CD4-positive, alpha-beta T cell (primary cell): Measurements from ENCODE around the gene RIMKLB. TPM values are rescaled to one million over a fixed set of nuclear protein-coding genes. Genes with fewer than 3 reads are reported as not detected.

Experiments used
- ATAC-seq: fragments of 200-7000 bp; cut with Tn5 transposase; one replicate; pipeline ENCODE4 v1.10.0; 2022; ENCODE audit warnings: mild to moderate bottlenecking; ENCODE audit not compliant: poor library complexity
- CTCF ChIA-PET: fragments of 350-600 bp; sonication (Branson Sonifier 250); formaldehyde crosslinking; loops from one replicate; lab custom pipeline; 2021; ENCODE audit warnings: antibody characterized with exemption, inconsistent platforms; lab: Charles Lee
- POLR2A ChIA-PET: fragments of 350-600 bp; sonication (Branson Sonifier 250); formaldehyde crosslinking; loops from one replicate; lab custom pipeline; 2021; ENCODE audit warnings: antibody characterized with exemption, inconsistent platforms; lab: Charles Lee
- DNase-seq, 14 experiments: peaks; one replicate each; pipeline ENCODE4 v3.0.0-alpha.2; 2013 to 2020; ENCODE audit warnings: mixed read lengths in 2 of 14
- H3K27ac ChIP-seq, 2 donors: one replicate each; pipeline versions ENCODE4 v1.5.1 to v1.7.0; 2013; ENCODE audit warnings: low read length in 2 of 2, low read depth in 1 of 2, mild to moderate bottlenecking in 1 of 2
- H3K27me3 ChIP-seq, 2 experiments: 1 replicate in 1 of 2; 2 replicates in 1 of 2; pipeline versions ENCODE4 v1.6.1 to v1.7.0; 2013; ENCODE audit warnings: low read length in 2 of 2, control low read depth in 1 of 2, mild to moderate bottlenecking in 1 of 2, moderate library complexity in 1 of 2; ENCODE audit not compliant: insufficient read depth in 2 of 2, control insufficient read depth in 1 of 2
- H3K36me3 ChIP-seq: one replicate; pipeline ENCODE4 v1.6.1; 2013; ENCODE audit warnings: low read length, control low read depth; ENCODE audit not compliant: insufficient read depth
- H3K4me1 ChIP-seq: one replicate; pipeline ENCODE4 v1.6.1; 2013; ENCODE audit warnings: low read length, control low read depth; ENCODE audit not compliant: insufficient read depth
- H3K4me3 ChIP-seq: one replicate; pipeline ENCODE4 v1.5.1; 2013; ENCODE audit warnings: mild to moderate bottlenecking, low read length, moderate library complexity
- H3K9me3 ChIP-seq, 2 experiments: 1 replicate in 1 of 2; 2 replicates in 1 of 2; pipeline versions ENCODE4 v1.6.1 to v1.7.0; 2013; ENCODE audit warnings: low read length in 2 of 2, mild to moderate bottlenecking in 2 of 2, control low read depth in 1 of 2, moderate library complexity in 1 of 2; ENCODE audit not compliant: control insufficient read depth in 1 of 2, insufficient read depth in 1 of 2
- H3K27ac Mint-ChIP-seq: one replicate; pipeline ENCODE4 v1.8.0; 2020; ENCODE audit warnings: mixed read lengths
- H3K27me3 Mint-ChIP-seq: one replicate; pipeline ENCODE4 v1.8.0; 2021; ENCODE audit warnings: mixed read lengths
- H3K36me3 Mint-ChIP-seq: one replicate; pipeline ENCODE4 v1.8.0; 2021; ENCODE audit warnings: low read depth, mixed read lengths
- H3K4me1 Mint-ChIP-seq: one replicate; pipeline ENCODE4 v1.8.0; 2021; ENCODE audit warnings: low read depth, mixed read lengths
- H3K4me3 Mint-ChIP-seq: one replicate; pipeline ENCODE4 v1.8.0; 2020; ENCODE audit warnings: mild to moderate bottlenecking, mixed read lengths
- H3K9me3 Mint-ChIP-seq: one replicate; pipeline ENCODE4 v1.8.0; 2020; ENCODE audit warnings: mixed read lengths
- intact Hi-C, 2 experiments: fragments of 100-400 bp; cut with DNase I in 1 of 2; cut with micrococcal nuclease in 1 of 2; formaldehyde crosslinking; loops; one replicate each; pipeline versions ENCODE4 v1.15.1 to v1.9.0; 2023 to 2025; cut with DNase I, micrococcal nuclease
- total RNA-seq, 174 experiments: library from RNA in 2 of 174; stranded (reverse) in 2 of 174; gene quantifications; one replicate each; pipeline ENCODE4 v1.2.3 and lab custom pipeline; 2021 to 2026
- TF ChIP-seq, protein P1 (sequence below): fragments of 200-600 bp; IDR thresholded peaks from one replicate; pipeline ENCODE4 v1.8.0; 2022; ENCODE audit warnings: antibody characterized with exemption, mild to moderate bottlenecking

The RIMKLB gene
- total RNA-seq, 2 experiments from 2014 or later, result 14.8 to 15.2 TPM

DNA sequence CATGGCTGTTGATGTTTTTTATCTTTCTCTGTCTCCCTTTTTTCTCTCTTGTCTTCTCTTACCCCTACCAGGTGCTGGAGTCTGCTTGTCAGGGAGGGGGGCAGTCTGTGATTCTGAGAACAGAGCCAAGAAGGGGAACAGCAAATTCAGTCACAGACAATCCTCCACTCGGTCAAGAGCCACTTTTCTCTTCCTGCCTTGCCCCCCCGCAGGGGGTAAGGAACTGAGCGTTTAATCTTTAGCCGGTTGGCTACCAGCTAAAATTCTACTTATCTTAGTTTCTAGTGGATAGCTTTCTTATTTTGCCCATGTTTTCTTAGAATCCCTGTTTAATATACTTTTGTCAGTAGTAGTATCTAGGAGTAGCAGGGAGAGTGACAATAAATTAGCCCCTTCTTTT lies 1.9 kb downstream of the RIMKLB start:
- POLR2A ChIA-PET, result no interaction called here
- H3K9me3 Mint-ChIP-seq, result no peaks in the 10 kb centered on the region
- CTCF ChIA-PET, result no interaction called here

DNA sequence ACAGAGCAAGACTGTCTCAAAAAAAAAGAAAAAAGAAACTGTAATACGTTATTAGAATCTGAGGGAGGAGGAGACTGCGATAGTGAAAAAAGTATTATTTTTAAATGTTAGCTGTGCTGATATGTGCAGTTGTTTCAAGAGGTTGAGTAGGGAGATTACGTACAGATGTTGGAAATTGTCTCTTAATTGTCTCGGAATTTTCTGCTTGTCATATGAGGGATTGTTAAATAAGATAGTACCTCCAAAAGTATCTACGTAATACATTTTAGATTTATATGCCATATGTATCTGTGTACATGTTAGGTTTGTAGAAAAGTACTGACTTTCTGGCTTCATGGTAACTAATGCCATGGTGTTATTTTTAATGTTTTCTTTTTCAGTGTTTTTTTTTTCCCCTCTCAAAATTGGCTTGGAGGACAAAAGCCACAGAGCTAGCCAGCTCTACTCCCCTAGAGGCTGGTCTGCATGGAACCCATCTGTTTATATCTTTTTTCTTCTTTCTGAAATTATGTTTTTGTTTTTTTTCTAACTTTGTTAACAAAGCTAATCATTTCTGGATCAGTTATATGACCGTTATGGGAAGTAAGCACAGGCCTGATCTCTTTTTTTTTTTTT lies 3.4 kb downstream of the RIMKLB start:
- TF ChIP-seq, protein P1, sequence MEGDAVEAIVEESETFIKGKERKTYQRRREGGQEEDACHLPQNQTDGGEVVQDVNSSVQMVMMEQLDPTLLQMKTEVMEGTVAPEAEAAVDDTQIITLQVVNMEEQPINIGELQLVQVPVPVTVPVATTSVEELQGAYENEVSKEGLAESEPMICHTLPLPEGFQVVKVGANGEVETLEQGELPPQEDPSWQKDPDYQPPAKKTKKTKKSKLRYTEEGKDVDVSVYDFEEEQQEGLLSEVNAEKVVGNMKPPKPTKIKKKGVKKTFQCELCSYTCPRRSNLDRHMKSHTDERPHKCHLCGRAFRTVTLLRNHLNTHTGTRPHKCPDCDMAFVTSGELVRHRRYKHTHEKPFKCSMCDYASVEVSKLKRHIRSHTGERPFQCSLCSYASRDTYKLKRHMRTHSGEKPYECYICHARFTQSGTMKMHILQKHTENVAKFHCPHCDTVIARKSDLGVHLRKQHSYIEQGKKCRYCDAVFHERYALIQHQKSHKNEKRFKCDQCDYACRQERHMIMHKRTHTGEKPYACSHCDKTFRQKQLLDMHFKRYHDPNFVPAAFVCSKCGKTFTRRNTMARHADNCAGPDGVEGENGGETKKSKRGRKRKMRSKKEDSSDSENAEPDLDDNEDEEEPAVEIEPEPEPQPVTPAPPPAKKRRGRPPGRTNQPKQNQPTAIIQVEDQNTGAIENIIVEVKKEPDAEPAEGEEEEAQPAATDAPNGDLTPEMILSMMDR, result no peak
- Histone ChIP-seq H3K27me3 (no peaks in the 10 kb centered on the region), H3K36me3 (no peaks in the 10 kb centered on the region), H3K27ac (no peak overlapping the region), H3K4me1 (peaks cover 12% of the 10 kb centered on the region), H3K9me3 (no peaks in the 10 kb centered on the region), H3K4me3 (no peak overlapping the region)
- intact Hi-C loops, result no loop called here
- ChIA-PET CTCF (no interaction called here), POLR2A (no interaction called here)
- peak overlapping the region; percentile 52 for H3K4me3 Mint-ChIP-seq
- ATAC-seq (no peak), DNase-seq (no peak)
- H3K36me3 Mint-ChIP-seq, result peaks cover 11% of the 10 kb centered on the region
- H3K4me1 Mint-ChIP-seq, result peaks cover 36% of the 10 kb centered on the region
- no peaks in the 10 kb centered on the region for H3K9me3 Mint-ChIP-seq
- no peak overlapping the region for H3K27ac Mint-ChIP-seq
- H3K27me3 Mint-ChIP-seq, result no peaks in the 10 kb centered on the region

More for the DNA sequence above, 1.9 kb downstream of the RIMKLB start:
- no peak overlapping the region for H3K4me3 ChIP-seq
- intact Hi-C loops, result loop anchor here (5.0 to 10.0 kb wide), 2 partner anchors 348 to 1495 kb away; no protein-coding TSS in a partner anchor
- no peak for DNase-seq
- Mint-ChIP-seq H3K36me3 (peaks cover 11% of the 10 kb centered on the region), H3K27me3 (no peaks in the 10 kb centered on the region), H3K4me1 (peaks cover 39% of the 10 kb centered on the region), H3K27ac (peak overlapping the region; percentile 70), H3K4me3 (peak overlapping the region; percentile 91)
- peaks cover 12% of the 10 kb centered on the region for H3K4me1 ChIP-seq
- no peaks in the 10 kb centered on the region for H3K9me3 ChIP-seq
- no peaks in the 10 kb centered on the region for H3K36me3 ChIP-seq
- H3K27ac ChIP-seq, result no peak overlapping the region
- TF ChIP-seq, protein P1, result no peak
- no peaks in the 10 kb centered on the region for H3K27me3 ChIP-seq
- ATAC-seq, result no peak

DNA sequence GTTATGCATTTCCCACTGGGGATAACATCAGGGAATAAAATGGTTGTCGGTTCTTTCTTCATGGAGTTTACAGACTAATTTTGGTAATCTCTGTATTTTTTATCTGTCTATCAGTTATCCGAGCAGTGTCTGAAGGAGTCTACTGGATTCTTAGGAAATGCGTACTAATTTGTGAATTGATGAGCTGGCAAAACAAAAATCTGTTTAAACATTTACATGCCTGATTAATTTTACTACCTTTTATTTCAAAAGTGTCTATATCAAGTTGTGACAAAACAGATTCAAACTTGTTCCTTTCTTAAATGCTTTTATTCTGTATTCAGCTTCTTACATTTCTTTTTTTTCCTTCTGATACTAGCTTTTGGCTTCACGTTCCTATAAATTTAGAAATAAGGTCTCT lies 4.4 kb downstream of the RIMKLB start:
- Histone ChIP-seq H3K36me3 (no peaks in the 10 kb centered on the region), H3K4me3 (no peak overlapping the region), H3K4me1 (peaks cover 9% of the 10 kb centered on the region), H3K9me3 (no peaks in the 10 kb centered on the region), H3K27ac (no peak overlapping the region), H3K27me3 (no peaks in the 10 kb centered on the region)
- no peak for DNase-seq
- H3K27ac Mint-ChIP-seq, result no peak overlapping the region
- no peaks in the 10 kb centered on the region for H3K9me3 Mint-ChIP-seq
- no peak overlapping the region for H3K4me3 Mint-ChIP-seq
- TF ChIP-seq, protein P1, result no peak
- no peak for ATAC-seq
- no peaks in the 10 kb centered on the region for H3K27me3 Mint-ChIP-seq
- intact Hi-C loops, result no loop called here
- peaks cover 10% of the 10 kb centered on the region for H3K36me3 Mint-ChIP-seq
- CTCF ChIA-PET, result no interaction called here
- peaks cover 26% of the 10 kb centered on the region for H3K4me1 Mint-ChIP-seq
- POLR2A ChIA-PET, result interaction anchor here (0.6 kb wide), 1 partner anchor 14 kb away, joined by 3 read pairs; no protein-coding TSS in a partner anchor
